ENCODE data around the gene NUDT3.

NUDT3 gene

DNA sequence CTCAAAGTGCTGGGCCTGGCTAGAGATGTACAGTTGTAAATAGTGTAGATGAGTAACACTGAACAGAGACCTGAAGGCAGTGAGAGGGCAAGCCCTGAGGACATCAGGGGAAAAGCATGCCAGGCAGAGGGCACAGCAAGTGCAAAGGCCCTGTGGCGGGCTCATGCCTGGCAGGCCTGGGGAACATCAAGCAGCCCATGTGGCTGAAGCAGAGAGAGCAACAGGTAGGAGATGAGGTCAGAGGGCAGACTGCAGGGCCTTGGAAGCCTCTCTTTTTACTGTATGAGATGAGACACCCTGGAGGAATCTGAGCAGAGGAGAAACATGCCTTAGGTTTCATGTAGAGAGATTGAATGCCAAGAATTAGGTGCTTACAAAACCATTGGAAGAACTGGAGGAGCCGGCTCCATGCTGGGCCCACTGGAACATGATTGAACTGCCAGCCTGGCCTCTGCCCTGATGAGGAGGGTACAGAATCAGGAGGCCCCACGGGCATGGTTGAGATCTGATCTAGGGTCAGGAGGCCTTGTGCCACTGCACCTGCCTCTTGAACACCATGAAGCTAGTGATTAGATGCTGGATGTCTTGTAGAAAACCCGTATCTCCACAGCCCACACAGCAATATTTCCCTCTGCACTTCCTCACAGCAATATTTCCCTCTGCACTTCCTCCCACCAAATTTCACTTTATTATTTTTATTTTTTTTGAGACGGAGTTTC, 161.7 kb downstream of the NUDT3 start:
- Histone ChIP-seq H3K4me2 (ENCODE audit: low read length) (no peak overlapping the region), H2AFZ (no peak overlapping the region), H3K27ac (no peak overlapping the region), H3K79me2 (no peaks in the 10 kb centered on the region), H3K4me1 (peaks cover 4% of the 10 kb centered on the region), H3K27me3 (ENCODE audit: control insufficient read depth, insufficient read depth, low read length) (no peaks in the 10 kb centered on the region), H3K9me3 (ENCODE audit: control insufficient read depth, low read length) (no peaks in the 10 kb centered on the region), H3K9ac (no peak overlapping the region), H3K36me3 (ENCODE audit: control insufficient read depth, insufficient read depth, low read length) (no peaks in the 10 kb centered on the region), H3K4me3 (ENCODE audit: low read depth, low read length) (no peak overlapping the region)
- TF ChIP-seq, protein P1, sequence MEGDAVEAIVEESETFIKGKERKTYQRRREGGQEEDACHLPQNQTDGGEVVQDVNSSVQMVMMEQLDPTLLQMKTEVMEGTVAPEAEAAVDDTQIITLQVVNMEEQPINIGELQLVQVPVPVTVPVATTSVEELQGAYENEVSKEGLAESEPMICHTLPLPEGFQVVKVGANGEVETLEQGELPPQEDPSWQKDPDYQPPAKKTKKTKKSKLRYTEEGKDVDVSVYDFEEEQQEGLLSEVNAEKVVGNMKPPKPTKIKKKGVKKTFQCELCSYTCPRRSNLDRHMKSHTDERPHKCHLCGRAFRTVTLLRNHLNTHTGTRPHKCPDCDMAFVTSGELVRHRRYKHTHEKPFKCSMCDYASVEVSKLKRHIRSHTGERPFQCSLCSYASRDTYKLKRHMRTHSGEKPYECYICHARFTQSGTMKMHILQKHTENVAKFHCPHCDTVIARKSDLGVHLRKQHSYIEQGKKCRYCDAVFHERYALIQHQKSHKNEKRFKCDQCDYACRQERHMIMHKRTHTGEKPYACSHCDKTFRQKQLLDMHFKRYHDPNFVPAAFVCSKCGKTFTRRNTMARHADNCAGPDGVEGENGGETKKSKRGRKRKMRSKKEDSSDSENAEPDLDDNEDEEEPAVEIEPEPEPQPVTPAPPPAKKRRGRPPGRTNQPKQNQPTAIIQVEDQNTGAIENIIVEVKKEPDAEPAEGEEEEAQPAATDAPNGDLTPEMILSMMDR (IDR thresholded peaks at IDR 0.05) = no peak

DNA sequence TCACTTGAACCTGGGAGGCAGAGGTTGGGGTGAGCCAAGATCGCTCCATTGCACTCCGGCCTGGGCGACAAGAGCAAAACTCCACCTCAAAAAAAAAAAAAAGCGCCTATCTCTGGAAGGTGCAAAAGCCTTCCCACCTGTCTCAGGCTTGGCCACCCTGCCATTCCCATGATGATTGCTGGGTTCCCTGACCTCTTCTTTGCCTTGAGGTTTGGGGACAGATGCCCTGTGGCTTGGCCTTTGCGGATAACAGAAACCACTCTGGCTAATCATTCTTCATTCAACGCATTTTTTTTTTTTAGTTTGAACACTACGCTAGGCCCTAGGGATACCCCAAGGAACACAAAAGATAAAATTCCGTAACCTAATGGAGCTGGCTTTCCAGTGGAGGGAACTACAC, 162.6 kb downstream of the NUDT3 start:
- Histone ChIP-seq H2AFZ (no peak overlapping the region), H3K4me2 (ENCODE audit: low read length) (no peak overlapping the region), H3K9me3 (ENCODE audit: control insufficient read depth, low read length) (no peaks in the 10 kb centered on the region), H3K4me3 (ENCODE audit: low read depth, low read length) (no peak overlapping the region), H3K27me3 (ENCODE audit: control insufficient read depth, insufficient read depth, low read length) (no peaks in the 10 kb centered on the region), H3K9ac (no peak overlapping the region), H3K4me1 (peaks cover 8% of the 10 kb centered on the region), H3K27ac (no peak overlapping the region), H3K79me2 (no peaks in the 10 kb centered on the region), H3K36me3 (ENCODE audit: control insufficient read depth, insufficient read depth, low read length) (no peaks in the 10 kb centered on the region)
- TF ChIP-seq, protein P1 (IDR thresholded peaks at IDR 0.05) = no peak
